Thyroid gland (tissue), 4 donors: ENCODE measurements around the gene ARMH1.

Experiments used
- CTCF ChIP-seq, 6 experiments: fragments of 200-600 bp in 3 of 6; fragments of 450-650 bp in 3 of 6; sonication (generic) in 3 of 6; IDR thresholded peaks; one replicate each; pipeline ENCODE4 v1.5.1; 2016 to 2019; ENCODE audit warnings: antibody characterized with exemption in 6 of 6, mild to moderate bottlenecking in 2 of 6, inconsistent platforms in 1 of 6, moderate library complexity in 1 of 6
- POLR2A ChIP-seq, 2 donors: fragments of 450-650 bp; IDR thresholded peaks; one replicate each; pipeline ENCODE4 v1.6.1; 2017; ENCODE audit warnings: antibody characterized with exemption in 2 of 2, mild to moderate bottlenecking in 2 of 2, moderate library complexity in 1 of 2

- TF ChIP-seq CTCF (IDR thresholded peaks at IDR 0.05): no peak
- no peak for TF ChIP-seq POLR2A (IDR thresholded peaks at IDR 0.05)
Measured at GRCh38 chr1:44662683-44663030, 11.9 kb upstream of the ARMH1 start.
